Naive thymus-derived CD8-positive, alpha-beta T cell (primary cell): ENCODE measurements around the gene SCD5. TPM values are rescaled to one million over a fixed set of nuclear protein-coding genes. Genes with fewer than 3 reads are reported as not detected.
A peak's percentile ranks its signal among the peaks of the same experiment; 100 is the strongest.

Experiments
- ATAC-seq, 2 donors: fragments of 150-1000 bp; cut with Tn5 transposase in 1 of 2; sonication (Bioruptor Pico), chemical (Tn5 transposase) in 1 of 2; 1 replicate in 1 of 2; 2 replicates in 1 of 2; pipeline ENCODE4 v1.10.0; 2021; ENCODE audit warnings: mild to moderate bottlenecking in 2 of 2, moderate library complexity in 2 of 2
- POLR2A ChIA-PET: fragments of 350-600 bp; sonication (Branson Sonifier 250); formaldehyde crosslinking; loops from one replicate; lab custom pipeline; 2021; ENCODE audit warnings: antibody characterized with exemption; lab: Charles Lee
- DNase-seq, 10 donors: peaks; one replicate each; pipeline versions ENCODE4 v3.0.0 to v3.0.0-alpha.2; 2020 to 2022
- H3K27ac Mint-ChIP-seq, 10 donors: one replicate each; pipeline ENCODE4 v1.8.0; 2020 to 2022; ENCODE audit warnings: mild to moderate bottlenecking in 10 of 10, mixed read lengths in 10 of 10, moderate library complexity in 4 of 10, inconsistent platforms in 1 of 10
- H3K27me3 Mint-ChIP-seq, 5 donors: one replicate each; pipeline ENCODE4 v1.8.0; 2021 to 2022; ENCODE audit warnings: mixed read lengths in 5 of 5
- H3K36me3 Mint-ChIP-seq, 3 donors: one replicate each; pipeline ENCODE4 v1.8.0; 2020 to 2022; ENCODE audit warnings: mixed read lengths in 3 of 3, mild to moderate bottlenecking in 2 of 3, inconsistent platforms in 1 of 3
- H3K4me1 Mint-ChIP-seq, 4 donors: one replicate each; pipeline ENCODE4 v1.8.0; 2021 to 2022; ENCODE audit warnings: mixed read lengths in 4 of 4
- H3K4me3 Mint-ChIP-seq, 10 donors: one replicate each; pipeline ENCODE4 v1.8.0; 2020 to 2022; ENCODE audit warnings: mild to moderate bottlenecking in 10 of 10, mixed read lengths in 10 of 10, moderate library complexity in 6 of 10, inconsistent platforms in 1 of 10
- H3K9me3 Mint-ChIP-seq, 9 donors: one replicate each; pipeline ENCODE4 v1.8.0; 2020 to 2022; ENCODE audit warnings: mixed read lengths in 9 of 9, mild to moderate bottlenecking in 3 of 9, inconsistent platforms in 1 of 9, moderate library complexity in 1 of 9
- microRNA-seq: library from miRNA; unstranded; fragments of <30 nt; microRNA quantifications from one replicate; pipeline ENCODE4 v1.2.0, GENCODE V29; 2022; ENCODE audit warnings: borderline microRNAs expressed
- polyA plus RNA-seq, 3 donors: library from polyadenylated mRNA; unstranded; fragments of 300-500 nt; fragmentation: Illumina TruSeq; gene quantifications; one replicate each; pipeline ENCODE4 v1.2.3, GENCODE V29; 2021
- total RNA-seq, 8 experiments: library from RNA in 2 of 8; stranded (reverse) in 2 of 8; gene quantifications; one replicate each; pipeline ENCODE4 v1.2.3 and lab custom pipeline; 2021 to 2026

SCD5 gene
- total and polyA plus RNA-seq, 5 experiments from 2014 or later = 0.07 to 4.4 (median 1.0) TPM

DNA sequence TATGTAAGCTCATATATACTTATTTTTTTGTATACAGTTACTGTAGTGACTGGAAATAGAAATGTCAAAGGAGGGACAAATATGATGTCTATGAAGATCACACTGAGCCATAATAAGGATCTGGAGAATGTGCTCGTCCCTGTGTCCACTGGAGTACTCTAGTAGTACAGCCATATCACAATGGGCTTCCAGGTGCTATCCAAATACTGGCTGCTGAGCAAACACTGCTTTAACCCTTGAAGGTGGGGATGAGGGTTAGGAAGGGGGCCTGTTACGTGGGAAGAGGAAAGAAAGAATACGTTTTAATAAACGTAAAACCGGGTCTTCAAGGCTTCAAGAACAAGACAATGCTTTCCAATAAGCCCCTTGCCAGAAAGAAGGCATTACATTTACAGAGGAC, 207.0 kb downstream of the SCD5 start:
- no peak for ATAC-seq
- no peak for DNase-seq

GRCh38 chr4:82589756-82590155, 208.8 kb downstream of the SCD5 start:
- Mint-ChIP-seq H3K36me3 (no peaks in the 10 kb centered on the region), H3K9me3 (no peaks in the 10 kb centered on the region), H3K27me3 (peaks cover 4 to 22% (median 9%) of the 10 kb centered on the region in 5 donors), H3K4me1 (no peaks in the 10 kb centered on the region), H3K27ac (no peak overlapping the region), H3K4me3 (no peak overlapping the region)
- POLR2A ChIA-PET = no interaction called here
- DNase-seq (no peak), ATAC-seq (no peak)

More for the DNA sequence above, 207.0 kb downstream of the SCD5 start:
- Mint-ChIP-seq H3K27ac (no peak overlapping the region), H3K9me3 (no peaks in the 10 kb centered on the region), H3K4me3 (no peak overlapping the region), H3K4me1 (no peaks in the 10 kb centered on the region), H3K27me3 (peaks cover 4 to 22% (median 9%) of the 10 kb centered on the region in 5 donors), H3K36me3 (no peaks in the 10 kb centered on the region)
- POLR2A ChIA-PET = no interaction called here

DNA sequence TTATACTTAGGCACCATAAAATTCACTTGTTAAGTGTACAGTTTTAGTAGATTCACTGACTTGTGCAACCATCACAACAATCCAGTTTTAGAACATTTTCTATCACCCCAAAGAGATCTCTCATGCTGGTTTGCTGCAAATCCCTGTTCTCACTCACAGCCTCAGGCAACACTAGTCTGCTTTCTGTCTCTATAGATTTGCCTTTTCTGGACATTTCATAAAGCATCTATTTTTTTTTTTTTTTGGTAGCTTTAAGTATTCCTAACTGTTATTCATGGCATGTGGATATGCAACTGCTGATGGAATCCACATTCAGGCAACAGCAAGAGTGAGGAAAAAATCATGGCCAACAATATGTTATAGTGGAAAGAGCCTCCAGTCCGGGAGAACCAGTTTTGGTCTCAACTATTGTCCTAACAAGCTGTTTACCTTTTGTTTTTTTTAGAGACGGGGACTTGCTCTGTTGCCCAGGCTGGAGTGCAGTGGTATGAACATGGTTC, 209.8 kb downstream of the SCD5 start:
- no peak for ATAC-seq
- Mint-ChIP-seq H3K4me3 (no peak overlapping the region), H3K4me1 (no peaks in the 10 kb centered on the region), H3K36me3 (no peaks in the 10 kb centered on the region), H3K27ac (no peak overlapping the region), H3K9me3 (no peaks in the 10 kb centered on the region), H3K27me3 (peaks cover 4 to 22% (median 7%) of the 10 kb centered on the region in 5 donors)
- no peak for DNase-seq
- POLR2A ChIA-PET = interaction anchor here (0.6 kb wide), 1 partner anchor 10 kb away, joined by 3 read pairs; no protein-coding TSS in a partner anchor

DNA sequence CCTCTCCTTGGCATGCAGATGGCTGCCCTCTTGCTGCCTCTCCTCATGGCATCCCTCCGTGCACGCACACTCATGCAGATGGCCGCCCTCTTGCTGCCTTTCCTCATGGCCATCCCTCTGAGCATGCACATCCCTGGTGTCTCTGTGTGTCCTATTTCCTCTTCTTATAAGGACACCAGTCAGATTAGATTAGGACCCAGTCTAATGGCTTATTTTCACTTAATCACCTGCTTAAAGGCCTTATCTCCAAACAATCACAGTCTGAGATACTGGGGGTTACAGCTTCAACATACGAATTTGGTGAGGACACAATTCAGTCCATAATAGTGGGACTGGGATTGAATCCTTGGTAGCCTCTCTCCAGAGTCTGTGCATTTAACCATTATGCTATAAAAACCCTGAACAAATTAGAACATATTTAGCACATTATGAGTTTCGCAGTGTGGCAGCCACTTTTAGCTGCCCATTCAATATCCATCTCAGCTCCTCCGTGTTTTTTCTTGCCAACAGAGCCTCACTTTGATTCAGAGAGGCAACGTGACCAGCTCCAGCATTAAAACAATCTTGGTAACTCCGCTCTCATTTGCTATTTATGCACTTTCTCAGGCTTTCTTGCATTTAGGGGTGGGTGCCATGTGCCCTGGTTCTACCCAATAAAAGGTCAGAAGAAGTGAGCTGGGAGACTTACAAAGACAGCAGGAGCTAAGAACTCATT, 210.6 kb downstream of the SCD5 start:
- Mint-ChIP-seq H3K9me3 (no peaks in the 10 kb centered on the region), H3K36me3 (no peaks in the 10 kb centered on the region), H3K27me3 (peaks cover 4 to 19% (median 10%) of the 10 kb centered on the region in 5 donors), H3K27ac (no peak overlapping the region), H3K4me1 (no peaks in the 10 kb centered on the region), H3K4me3 (no peak overlapping the region)
- no peak for ATAC-seq
- no peak for DNase-seq
- POLR2A ChIA-PET = no interaction called here

DNA sequence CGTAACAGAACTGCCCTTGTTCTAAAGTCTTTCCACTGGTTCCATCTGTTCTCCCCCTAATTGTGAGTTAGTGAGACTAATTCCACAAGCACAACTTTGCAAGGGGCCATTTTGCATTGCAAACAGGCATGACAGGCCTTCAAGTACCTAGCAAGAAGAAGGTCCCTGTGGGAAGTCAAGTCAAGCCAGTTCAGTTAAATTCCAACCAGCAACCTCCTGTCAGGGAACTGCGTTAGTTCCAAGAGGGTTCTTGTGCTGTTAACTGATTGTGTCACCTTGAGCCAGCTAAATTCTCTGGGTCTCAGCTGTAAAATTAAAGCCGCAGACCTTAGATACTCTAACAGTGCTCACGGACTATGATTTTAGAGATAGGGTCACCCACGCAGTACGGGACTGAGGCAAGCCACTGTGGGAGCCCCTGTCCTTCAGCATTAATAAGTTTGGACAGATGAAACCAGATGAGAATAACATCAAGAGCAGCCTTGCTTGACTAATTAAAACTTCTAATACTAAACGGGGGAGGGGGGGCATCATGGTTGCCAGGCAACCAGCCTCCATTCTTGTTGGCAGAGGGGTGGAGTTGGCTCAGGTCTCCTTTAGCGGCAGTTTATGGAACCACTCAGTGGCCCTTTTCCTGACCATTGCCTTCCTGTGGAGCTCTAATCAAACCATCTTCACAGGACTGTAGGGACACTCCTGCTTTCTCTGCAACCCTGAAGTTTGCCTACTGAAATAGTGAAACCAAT, 212.7 kb downstream of the SCD5 start:
- Mint-ChIP-seq H3K4me1 (no peaks in the 10 kb centered on the region), H3K27ac (peak overlapping the region in 1 of 10 donors; percentile 30), H3K4me3 (no peak overlapping the region), H3K27me3 (peaks cover 0 to 7% (median 0%) of the 10 kb centered on the region in 5 donors), H3K36me3 (no peaks in the 10 kb centered on the region), H3K9me3 (no peaks in the 10 kb centered on the region)
- ATAC-seq (no peak), DNase-seq (no peak)
- POLR2A ChIA-PET = no interaction called here

DNA sequence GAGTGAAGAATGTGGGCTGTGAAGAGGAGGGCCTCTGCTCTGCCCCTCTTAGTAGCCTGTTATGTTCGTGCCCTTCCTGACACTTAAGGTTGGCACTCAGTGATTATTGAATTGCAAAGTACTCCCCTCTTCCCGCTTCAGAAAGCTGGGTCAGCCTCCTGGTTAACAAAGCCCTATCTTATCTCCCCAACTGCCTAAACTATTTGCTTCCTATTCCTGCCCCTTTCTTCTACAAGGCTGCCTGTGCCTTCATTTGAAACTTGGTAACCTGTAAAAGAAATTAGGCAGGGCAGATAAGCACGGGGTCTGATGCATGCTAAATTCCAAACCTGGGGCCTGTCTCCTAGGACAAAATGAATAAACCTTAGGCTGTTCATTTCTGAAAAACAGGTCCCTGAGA, 213.7 kb downstream of the SCD5 start:
- H3K27me3 Mint-ChIP-seq = peaks cover 0 to 7% (median 0%) of the 10 kb centered on the region in 5 donors
- ATAC-seq (no peak), DNase-seq (no peak)
- no peak overlapping the region for H3K27ac Mint-ChIP-seq
- H3K4me1 Mint-ChIP-seq = no peaks in the 10 kb centered on the region
- POLR2A ChIA-PET = no interaction called here
- H3K9me3 Mint-ChIP-seq = no peaks in the 10 kb centered on the region
- H3K36me3 Mint-ChIP-seq = no peaks in the 10 kb centered on the region
- H3K4me3 Mint-ChIP-seq = no peak overlapping the region

GRCh38 chr4:82583897-82584587, 214.6 kb downstream of the SCD5 start:
- Mint-ChIP-seq H3K9me3 (no peaks in the 10 kb centered on the region), H3K36me3 (no peaks in the 10 kb centered on the region), H3K27me3 (peaks cover 0 to 7% (median 0%) of the 10 kb centered on the region in 5 donors), H3K4me1 (no peaks in the 10 kb centered on the region), H3K4me3 (no peak overlapping the region), H3K27ac (no peak overlapping the region)
- DNase-seq = no peak
- no peak for ATAC-seq
- POLR2A ChIA-PET = no interaction called here

DNA sequence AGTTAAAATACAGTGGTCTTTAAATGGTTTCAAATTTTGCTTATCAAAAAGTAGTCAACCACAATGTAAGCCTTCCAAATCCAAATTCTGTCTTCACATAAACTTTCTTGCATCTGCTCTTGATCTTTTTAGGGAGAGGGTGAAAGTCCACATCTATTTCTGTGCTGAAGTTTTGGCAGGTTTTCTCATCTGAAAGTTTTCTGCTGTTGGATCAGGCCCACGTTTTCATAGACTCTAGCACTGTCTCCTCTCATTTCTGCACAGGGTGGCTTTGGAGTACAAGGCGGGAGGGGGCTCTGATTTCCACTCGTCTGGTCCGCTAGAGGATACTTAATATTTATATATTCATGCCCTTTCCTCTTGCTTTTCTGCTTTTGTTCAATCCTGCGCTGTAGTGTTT, 218.7 kb downstream of the SCD5 start:
- H3K36me3 Mint-ChIP-seq = no peaks in the 10 kb centered on the region
- H3K4me3 Mint-ChIP-seq = no peak overlapping the region
- ATAC-seq = no peak
- DNase-seq = no peak
- H3K27ac Mint-ChIP-seq = no peak overlapping the region
- POLR2A ChIA-PET = no interaction called here
- no peaks in the 10 kb centered on the region for H3K4me1 Mint-ChIP-seq
- peaks cover 0 to 8% (median 0%) of the 10 kb centered on the region in 5 donors for H3K27me3 Mint-ChIP-seq
- no peaks in the 10 kb centered on the region for H3K9me3 Mint-ChIP-seq

Small RNAs within 50 kb of the gene (microRNA-seq; reads per million reads assigned to microRNA genes)
- not detected for gene MIR575

Other genes starting within 250 kb of the SCD5 start
- gene TMEM150C, start 236.8 kb downstream of the SCD5 start, total RNA-seq = not detected
- gene TMEM150C, start 236.8 kb downstream of the SCD5 start, polyA plus RNA-seq = under 1 TPM in 1 of 3 donors, not detected in 2; 0.25 TPM
- gene SEC31A, start 92.4 kb upstream of the SCD5 start, total RNA-seq = 100 to 1,000 TPM; 130 to 145 TPM
- gene SEC31A, start 92.4 kb upstream of the SCD5 start, polyA plus RNA-seq = 100 to 1,000 TPM; 101 to 131 (median 112) TPM
- gene THAP9, start 101.9 kb upstream of the SCD5 start, total RNA-seq = 1 to 10 TPM; 4.1 to 6.0 TPM
- 1 to 10 TPM; 1.6 to 2.9 (median 1.7) TPM for gene THAP9, start 101.9 kb upstream of the SCD5 start, polyA plus RNA-seq
- gene LIN54, start 212.0 kb upstream of the SCD5 start, total RNA-seq = 10 to 100 TPM; 23.6 to 24.1 TPM
- 10 to 100 TPM in 1 of 3 donors, 1 to 10 TPM in 2; 9.4 to 10.7 (median 9.5) TPM for gene LIN54, start 212.0 kb upstream of the SCD5 start, polyA plus RNA-seq
- gene COPS4, start 236.4 kb upstream of the SCD5 start, total RNA-seq = 10 to 100 TPM; 26.1 to 28.9 TPM
- gene COPS4, start 236.4 kb upstream of the SCD5 start, polyA plus RNA-seq = 10 to 100 TPM; 58.4 to 62.5 (median 61.2) TPM